SJCRH30 (cell line): ENCODE measurements around the gene ISCU. TPM values are rescaled to one million over a fixed set of nuclear protein-coding genes. Genes with fewer than 3 reads are reported as not detected.
"Not testable (repeated sequence)": the region's sequence is repeated elsewhere in the genome, so short reads cannot be mapped to it uniquely, and the experiment has no call there.

ENCODE experiments used
- DNase-seq, 2 experiments: peaks; one replicate each; pipeline ENCODE4 v3.0.0-alpha.2; 2015 to 2020
- H3K27ac ChIP-seq: fragments of 250-450 bp; sonication (Bioruptor Pico); 2 replicates; pipeline ENCODE4 v1.5.1; 2020; ENCODE audit warnings: mild to moderate bottlenecking, moderate library complexity
- H3K27me3 ChIP-seq: fragments of 250-450 bp; sonication (Bioruptor Pico); 2 replicates; pipeline ENCODE4 v1.5.1; 2020; ENCODE audit warnings: mild to moderate bottlenecking, moderate library complexity
- H3K36me3 ChIP-seq: fragments of 250-450 bp; sonication (Bioruptor Pico); 2 replicates; pipeline ENCODE4 v1.5.1; 2020; ENCODE audit warnings: mild to moderate bottlenecking, moderate library complexity
- H3K4me1 ChIP-seq: fragments of 250-450 bp; sonication (Bioruptor Pico); 2 replicates; pipeline ENCODE4 v1.5.1; 2020; ENCODE audit warnings: mild to moderate bottlenecking, moderate library complexity
- H3K4me3 ChIP-seq: fragments of 250-450 bp; sonication (Bioruptor Pico); 2 replicates; pipeline ENCODE4 v1.5.1; 2020; ENCODE audit warnings: mild to moderate bottlenecking, moderate library complexity
- H3K9me3 ChIP-seq: fragments of 250-450 bp; sonication (Bioruptor Pico); replicated peaks from 2 replicates; pipeline ENCODE4 v1.5.1; 2020; ENCODE audit warnings: mild to moderate bottlenecking, moderate library complexity
- total RNA-seq: library from RNA; depleted of rRNA; stranded (reverse); fragments of >200 nt; shearing (Covaris generic); gene quantifications from 2 replicates; pipeline ENCODE4 v1.2.3, GENCODE V29; 2014

ISCU gene
- total RNA-seq, 1 experiment from 2014 or later, result 70.1 TPM

GRCh38 chr12:108527166-108527496 is 35.3 kb upstream of the ISCU start:
- DNase-seq, result no peak
- H3K4me1 ChIP-seq, result no peaks in the 10 kb centered on the region; the same call in 1 of the 2 replicates
- H3K27ac ChIP-seq, result no peak overlapping the region
- H3K9me3 ChIP-seq, result no peaks in the 10 kb centered on the region
- H3K36me3 ChIP-seq, result peaks cover 81% of the 10 kb centered on the region
- H3K4me3 ChIP-seq, result no peak overlapping the region
- no peaks in the 10 kb centered on the region for H3K27me3 ChIP-seq

GRCh38 chr12:108530161-108530560 is 32.2 kb upstream of the ISCU start:
- Histone ChIP-seq H3K9me3 (no peaks in the 10 kb centered on the region), H3K4me1 (no peaks in the 10 kb centered on the region; the same call in 1 of the 2 replicates), H3K27ac (no peak overlapping the region), H3K27me3 (no peaks in the 10 kb centered on the region), H3K4me3 (no peak overlapping the region), H3K36me3 (peaks cover 80% of the 10 kb centered on the region)
- DNase-seq, result no peak

- H3K9me3 ChIP-seq, result no peaks in the 10 kb centered on the region
- H3K4me3 ChIP-seq, result no peak overlapping the region
- DNase-seq, result peak in 1 of 2 experiments; percentile 47
- no peak overlapping the region for H3K27ac ChIP-seq
- H3K36me3 ChIP-seq, result peaks cover 83% of the 10 kb centered on the region
- no peaks in the 10 kb centered on the region; the same call in 1 of the 2 replicates for H3K4me1 ChIP-seq
- H3K27me3 ChIP-seq, result no peaks in the 10 kb centered on the region
Measured at GRCh38 chr12:108531929-108532848, 30.2 kb upstream of the ISCU start.

GRCh38 chr12:108538146-108538545 is 24.2 kb upstream of the ISCU start:
- H3K36me3 ChIP-seq, result peaks cover 56% of the 10 kb centered on the region
- H3K27me3 ChIP-seq, result no peaks in the 10 kb centered on the region
- no peaks in the 10 kb centered on the region for H3K4me1 ChIP-seq
- H3K27ac ChIP-seq, result no peak overlapping the region
- no peaks in the 10 kb centered on the region for H3K9me3 ChIP-seq
- H3K4me3 ChIP-seq, result no peak overlapping the region
- no peak for DNase-seq

- DNase-seq, result no peak
- Histone ChIP-seq H3K4me1 (no peaks in the 10 kb centered on the region), H3K9me3 (no peaks in the 10 kb centered on the region), H3K36me3 (peaks cover 61% of the 10 kb centered on the region), H3K27me3 (no peaks in the 10 kb centered on the region), H3K27ac (no peak overlapping the region), H3K4me3 (no peak overlapping the region)
Measured at GRCh38 chr12:108538616-108539195, 23.7 kb upstream of the ISCU start.

GRCh38 chr12:108542320-108542719 is 20.1 kb upstream of the ISCU start:
- no peaks in the 10 kb centered on the region for H3K4me1 ChIP-seq
- H3K27me3 ChIP-seq, result no peaks in the 10 kb centered on the region
- no peak overlapping the region for H3K4me3 ChIP-seq
- DNase-seq, result no peak
- no peaks in the 10 kb centered on the region for H3K9me3 ChIP-seq
- peaks cover 54% of the 10 kb centered on the region for H3K36me3 ChIP-seq
- H3K27ac ChIP-seq, result no peak overlapping the region

GRCh38 chr12:108543652-108544051 is 18.7 kb upstream of the ISCU start:
- no peak overlapping the region for H3K27ac ChIP-seq
- no peak overlapping the region for H3K4me3 ChIP-seq
- no peaks in the 10 kb centered on the region for H3K9me3 ChIP-seq
- no peaks in the 10 kb centered on the region for H3K27me3 ChIP-seq
- DNase-seq, result no peak
- peaks cover 54% of the 10 kb centered on the region for H3K36me3 ChIP-seq
- H3K4me1 ChIP-seq, result no peaks in the 10 kb centered on the region

GRCh38 chr12:108547686-108548085 is 14.7 kb upstream of the ISCU start:
- H3K4me3 ChIP-seq, result no peak overlapping the region
- no peaks in the 10 kb centered on the region for H3K9me3 ChIP-seq
- no peaks in the 10 kb centered on the region for H3K4me1 ChIP-seq
- H3K27ac ChIP-seq, result no peak overlapping the region
- no peaks in the 10 kb centered on the region for H3K27me3 ChIP-seq
- peaks cover 54% of the 10 kb centered on the region for H3K36me3 ChIP-seq
- no peak for DNase-seq

- H3K36me3 ChIP-seq, result peaks cover 46% of the 10 kb centered on the region
Measured at GRCh38 chr12:108548954-108549521, 13.4 kb upstream of the ISCU start.

GRCh38 chr12:108551535-108551934 is 10.9 kb upstream of the ISCU start:
- no peaks in the 10 kb centered on the region for H3K27me3 ChIP-seq
- no peak overlapping the region for H3K4me3 ChIP-seq
- H3K4me1 ChIP-seq, result no peaks in the 10 kb centered on the region
- peaks cover 32% of the 10 kb centered on the region for H3K36me3 ChIP-seq
- DNase-seq, result no peak
- no peak overlapping the region for H3K27ac ChIP-seq
- no peaks in the 10 kb centered on the region for H3K9me3 ChIP-seq

More at GRCh38 chr12:108548954-108549521, 13.4 kb upstream of the ISCU start:
- Histone ChIP-seq H3K4me3 (no peak overlapping the region), H3K4me1 (no peaks in the 10 kb centered on the region), H3K9me3 (no peaks in the 10 kb centered on the region), H3K27ac (no peak overlapping the region), H3K27me3 (no peaks in the 10 kb centered on the region)
- no peak for DNase-seq

- Histone ChIP-seq H3K27me3 (no peaks in the 10 kb centered on the region), H3K36me3 (peaks cover 10% of the 10 kb centered on the region), H3K4me1 (no peaks in the 10 kb centered on the region), H3K9me3 (no peaks in the 10 kb centered on the region), H3K4me3 (no peak overlapping the region), H3K27ac (no peak overlapping the region)
- no peak for DNase-seq
Measured at GRCh38 chr12:108553799-108554198, 8.6 kb upstream of the ISCU start.

GRCh38 chr12:108555383-108555782 is 7.0 kb upstream of the ISCU start:
- H3K4me1 ChIP-seq, H3K27me3 ChIP-seq, DNase-seq, H3K9me3 ChIP-seq, H3K27ac ChIP-seq, H3K4me3 ChIP-seq, H3K36me3 ChIP-seq: not testable (repeated sequence)

- Histone ChIP-seq H3K27ac (no peak overlapping the region), H3K4me3 (no peak overlapping the region), H3K4me1 (peaks cover 5% of the 10 kb centered on the region; the same call in 1 of the 2 replicates), H3K27me3 (no peaks in the 10 kb centered on the region), H3K36me3 (peaks cover 2% of the 10 kb centered on the region; the same call in 1 of the 2 replicates), H3K9me3 (no peaks in the 10 kb centered on the region)
- DNase-seq, result no peak
Measured at GRCh38 chr12:108559007-108559655, 3.3 kb upstream of the ISCU start.

GRCh38 chr12:108559748-108560147 is 2.6 kb upstream of the ISCU start:
- no peaks in the 10 kb centered on the region for H3K27me3 ChIP-seq
- no peaks in the 10 kb centered on the region for H3K9me3 ChIP-seq
- peaks cover 2% of the 10 kb centered on the region; the same call in 1 of the 2 replicates for H3K36me3 ChIP-seq
- H3K4me3 ChIP-seq, result peak overlapping the region; percentile 76
- H3K27ac ChIP-seq, result no peak overlapping the region
- peaks cover 5% of the 10 kb centered on the region; the same call in 1 of the 2 replicates for H3K4me1 ChIP-seq
- no peak for DNase-seq

GRCh38 chr12:108560321-108560721 is 2.1 kb upstream of the ISCU start:
- Histone ChIP-seq H3K4me3 (peak overlapping the region; percentile 76), H3K9me3 (no peaks in the 10 kb centered on the region), H3K4me1 (peaks cover 6% of the 10 kb centered on the region), H3K36me3 (peaks cover 5% of the 10 kb centered on the region; the same call in 1 of the 2 replicates), H3K27me3 (no peaks in the 10 kb centered on the region), H3K27ac (peak overlapping the region; percentile 96)
- no peak for DNase-seq
